K562 (cell line): ENCODE results near the gene CTSW. TPM values are rescaled to one million over a fixed set of nuclear protein-coding genes. Genes with fewer than 3 reads are reported as not detected.
A peak's percentile ranks its signal among the peaks of the same experiment; 100 is the strongest.

Experiments used
- ARID1B ChIP-seq: fragments of 450-650 bp; IDR thresholded peaks from 2 replicates; pipeline ENCODE4 v1.6.1; 2016; ENCODE audit warnings: antibody characterized with exemption, mild to moderate bottlenecking, inconsistent platforms
- BHLHE40 ChIP-seq: IDR thresholded peaks from 2 replicates; pipeline ENCODE4 v1.6.1; 2011; ENCODE audit warnings: low read length, improper control_type of control experiment
- CBFA2T3 ChIP-seq: fragments of 450-650 bp; IDR thresholded peaks from 2 replicates; pipeline ENCODE4 v1.6.1; 2017
- ESRRB ChIP-seq: fragments of 250-450 bp; sonication (Bioruptor Pico); IDR thresholded peaks from 2 replicates; pipeline ENCODE4 v1.5.0; 2020; ENCODE audit warnings: mild to moderate bottlenecking, moderate library complexity, borderline replicate concordance
- FOXK2 ChIP-seq, 2 experiments: fragments of 450-650 bp; IDR thresholded peaks in 1 of 2; conservative IDR thresholded peaks in 1 of 2; 2 replicates each; pipeline ENCODE4 v1.6.1; 2016; ENCODE audit warnings: low read depth in 2 of 2, mild to moderate bottlenecking in 1 of 2
- HNRNPH1 ChIP-seq: fragments of 200-400 bp; formaldehyde crosslinking; optimal IDR thresholded peaks from 2 replicates; pipeline ENCODE3; 2017; ENCODE audit warnings: low read depth, mild to moderate bottlenecking, low read length, moderate library complexity
- MEF2D ChIP-seq: conservative IDR thresholded peaks from 2 replicates; pipeline ENCODE4 v1.6.1; 2016; ENCODE audit warnings: low read depth, missing genetic modification characterization, missing compliant biosample characterization
- NONO ChIP-seq, 2 experiments: fragments of 200-400 bp in 1 of 2; fragments of 450-650 bp in 1 of 2; formaldehyde crosslinking in 1 of 2; IDR thresholded peaks; 2 replicates each; pipeline ENCODE4 v1.6.1; 2017; ENCODE audit warnings: low read depth in 2 of 2, mild to moderate bottlenecking in 2 of 2, moderate library complexity in 2 of 2, low read length in 1 of 2
- SMC3 ChIP-seq: conservative IDR thresholded peaks from 2 replicates; pipeline ENCODE4 v1.6.1; 2011; ENCODE audit warnings: low read depth, low read length, improper control_type of control experiment; ENCODE audit not compliant: insufficient read depth
- TAL1 ChIP-seq: fragments of 450-650 bp; IDR thresholded peaks from 2 replicates; pipeline ENCODE4 v1.6.1; 2016; ENCODE audit warnings: mild to moderate bottlenecking
- U2AF2 ChIP-seq: fragments of 200-400 bp; formaldehyde crosslinking; optimal IDR thresholded peaks from 2 replicates; pipeline ENCODE3; 2017; ENCODE audit warnings: low read depth, mild to moderate bottlenecking, low read length
- ZBTB33 ChIP-seq: sonication (generic); formaldehyde crosslinking; IDR thresholded peaks from 2 replicates; pipeline ENCODE4 v1.8.1; 2023; ENCODE audit warnings: mild to moderate bottlenecking, missing genetic modification reagents
- ZNF12 ChIP-seq: sonication (generic); formaldehyde crosslinking; IDR thresholded peaks from 2 replicates; pipeline ENCODE4 v1.4.0; 2020; ENCODE audit warnings: mild to moderate bottlenecking, missing genetic modification reagents
- ZNF354B ChIP-seq: fragments of 250-450 bp; sonication (Bioruptor Pico); IDR thresholded peaks from 2 replicates; pipeline ENCODE4 v1.4.0; 2020
- polyA plus RNA-seq, 8 experiments: library from polyadenylated mRNA; depleted of rRNA in 4 of 8; stranded (reverse) in 5 of 8; unstranded in 3 of 8; fragments of >200 nt; fragmentation: Nextera tagmentation in 2 of 8; fragmentation: Illumina TruSeq in 1 of 8; extraction: Ambion mirVana in 2 of 8; extraction: Trizol in 1 of 8; gene quantifications; 2 replicates each; pipeline versions ENCODE4 v1.2.1 to v1.2.3, GENCODE V29; 2011 to 2014; ENCODE audit warnings: inconsistent platforms in 1 of 8, missing spikeins in 1 of 8
- total RNA-seq, 7 experiments: library from RNA; depleted of rRNA in 6 of 7; stranded (reverse); fragments of >200 nt in 6 of 7; fragmentation: Illumina TruSeq in 2 of 7; extraction: Trizol in 2 of 7; gene quantifications; 2 replicates each; pipeline versions ENCODE4 v1.2.1 to v1.2.3, GENCODE V29; 2011 to 2021; ENCODE audit warnings: low replicate concordance in 1 of 7
- TF ChIP-seq, protein P1 (sequence below): fragments of 450-650 bp; IDR thresholded peaks from 2 replicates; pipeline ENCODE4 v1.6.1; 2017; ENCODE audit warnings: antibody characterized with exemption, mild to moderate bottlenecking
- TF ChIP-seq, protein P2 (sequence below): fragments of 200-400 bp; formaldehyde crosslinking; IDR thresholded peaks from 2 replicates; pipeline ENCODE4 v1.6.1; 2017; ENCODE audit warnings: mild to moderate bottlenecking, low read depth, low read length, moderate library complexity
- TF ChIP-seq, protein P3 (sequence below): fragments of 450-650 bp; IDR thresholded peaks from one replicate; pipeline ENCODE4 v1.6.1; 2018; ENCODE audit warnings: mild to moderate bottlenecking, moderate library complexity; ENCODE audit not compliant: partially characterized antibody
- TF ChIP-seq, protein P4 (sequence below): sonication (generic); IDR thresholded peaks from 2 replicates; pipeline ENCODE4 v1.6.1; 2016

CTSW gene
- total and polyA plus RNA-seq, 9 of the 15 experiments (the other 6 are each of a cell fraction or from before 2014, with no cell fraction given) = 0.04 TPM; not detected in 8

DNA sequence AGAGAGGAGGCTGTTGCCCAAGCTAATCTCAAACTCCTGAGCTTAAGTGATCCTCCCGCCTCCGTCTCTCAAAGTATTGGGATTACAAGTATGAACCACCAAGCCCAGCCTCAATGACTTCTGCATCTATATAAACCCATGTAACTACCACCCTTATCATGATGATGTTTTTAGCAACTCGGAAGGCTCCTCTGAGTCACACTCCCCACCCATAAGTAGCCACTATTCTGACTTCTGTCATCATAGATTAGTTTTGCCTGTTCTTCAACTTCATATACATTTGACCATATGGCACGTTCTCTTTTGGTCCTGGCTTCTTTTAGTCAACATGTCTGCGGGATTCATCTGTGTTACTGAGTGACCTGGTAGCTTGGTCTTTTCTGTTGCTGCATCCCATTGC, 27.0 kb downstream of the CTSW start (continued):
- TF ChIP-seq ARID1B (peak; percentile 83), MEF2D (tag) (no peak), ZNF12 (CRISPR knock-in tag) (no peak), SMC3 (no peak), TAL1 (peak; percentile 40; the same call in 1 of the 2 replicates), HNRNPH1 (no peak), CBFA2T3 (peak; percentile 73), BHLHE40 (peak; percentile 70), FOXK2 (conservative IDR thresholded peaks at IDR 0.05 in 1 of 2, IDR thresholded peaks at IDR 0.05 in 1 of 2; ENCODE audit: low read depth in 2 of 2) (peak; percentile 40 to 46; a peak in 2 of 4 replicates), ESRRB (CRISPR knock-in tag) (no peak), ZNF354B (CRISPR knock-in tag) (0 out of 2 replicates have a peak, but pooled peaks have one; percentile 2), ZBTB33 (CRISPR knock-in tag) (0 out of 2 replicates have a peak, but pooled peaks have one; percentile 8), NONO (IDR thresholded peaks at IDR 0.05; ENCODE audit: low read depth in 2 of 2, low read length in 1 of 2) (no peak), U2AF2 (no peak)
- TF ChIP-seq, protein P1, sequence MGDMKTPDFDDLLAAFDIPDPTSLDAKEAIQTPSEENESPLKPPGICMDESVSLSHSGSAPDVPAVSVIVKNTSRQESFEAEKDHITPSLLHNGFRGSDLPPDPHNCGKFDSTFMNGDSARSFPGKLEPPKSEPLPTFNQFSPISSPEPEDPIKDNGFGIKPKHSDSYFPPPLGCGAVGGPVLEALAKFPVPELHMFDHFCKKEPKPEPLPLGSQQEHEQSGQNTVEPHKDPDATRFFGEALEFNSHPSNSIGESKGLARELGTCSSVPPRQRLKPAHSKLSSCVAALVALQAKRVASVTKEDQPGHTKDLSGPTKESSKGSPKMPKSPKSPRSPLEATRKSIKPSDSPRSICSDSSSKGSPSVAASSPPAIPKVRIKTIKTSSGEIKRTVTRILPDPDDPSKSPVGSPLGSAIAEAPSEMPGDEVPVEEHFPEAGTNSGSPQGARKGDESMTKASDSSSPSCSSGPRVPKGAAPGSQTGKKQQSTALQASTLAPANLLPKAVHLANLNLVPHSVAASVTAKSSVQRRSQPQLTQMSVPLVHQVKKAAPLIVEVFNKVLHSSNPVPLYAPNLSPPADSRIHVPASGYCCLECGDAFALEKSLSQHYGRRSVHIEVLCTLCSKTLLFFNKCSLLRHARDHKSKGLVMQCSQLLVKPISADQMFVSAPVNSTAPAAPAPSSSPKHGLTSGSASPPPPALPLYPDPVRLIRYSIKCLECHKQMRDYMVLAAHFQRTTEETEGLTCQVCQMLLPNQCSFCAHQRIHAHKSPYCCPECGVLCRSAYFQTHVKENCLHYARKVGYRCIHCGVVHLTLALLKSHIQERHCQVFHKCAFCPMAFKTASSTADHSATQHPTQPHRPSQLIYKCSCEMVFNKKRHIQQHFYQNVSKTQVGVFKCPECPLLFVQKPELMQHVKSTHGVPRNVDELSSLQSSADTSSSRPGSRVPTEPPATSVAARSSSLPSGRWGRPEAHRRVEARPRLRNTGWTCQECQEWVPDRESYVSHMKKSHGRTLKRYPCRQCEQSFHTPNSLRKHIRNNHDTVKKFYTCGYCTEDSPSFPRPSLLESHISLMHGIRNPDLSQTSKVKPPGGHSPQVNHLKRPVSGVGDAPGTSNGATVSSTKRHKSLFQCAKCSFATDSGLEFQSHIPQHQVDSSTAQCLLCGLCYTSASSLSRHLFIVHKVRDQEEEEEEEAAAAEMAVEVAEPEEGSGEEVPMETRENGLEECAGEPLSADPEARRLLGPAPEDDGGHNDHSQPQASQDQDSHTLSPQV = 0 out of 2 replicates have a peak, but pooled peaks have one; percentile 41
- TF ChIP-seq, protein P2, sequence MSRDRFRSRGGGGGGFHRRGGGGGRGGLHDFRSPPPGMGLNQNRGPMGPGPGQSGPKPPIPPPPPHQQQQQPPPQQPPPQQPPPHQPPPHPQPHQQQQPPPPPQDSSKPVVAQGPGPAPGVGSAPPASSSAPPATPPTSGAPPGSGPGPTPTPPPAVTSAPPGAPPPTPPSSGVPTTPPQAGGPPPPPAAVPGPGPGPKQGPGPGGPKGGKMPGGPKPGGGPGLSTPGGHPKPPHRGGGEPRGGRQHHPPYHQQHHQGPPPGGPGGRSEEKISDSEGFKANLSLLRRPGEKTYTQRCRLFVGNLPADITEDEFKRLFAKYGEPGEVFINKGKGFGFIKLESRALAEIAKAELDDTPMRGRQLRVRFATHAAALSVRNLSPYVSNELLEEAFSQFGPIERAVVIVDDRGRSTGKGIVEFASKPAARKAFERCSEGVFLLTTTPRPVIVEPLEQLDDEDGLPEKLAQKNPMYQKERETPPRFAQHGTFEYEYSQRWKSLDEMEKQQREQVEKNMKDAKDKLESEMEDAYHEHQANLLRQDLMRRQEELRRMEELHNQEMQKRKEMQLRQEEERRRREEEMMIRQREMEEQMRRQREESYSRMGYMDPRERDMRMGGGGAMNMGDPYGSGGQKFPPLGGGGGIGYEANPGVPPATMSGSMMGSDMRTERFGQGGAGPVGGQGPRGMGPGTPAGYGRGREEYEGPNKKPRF = no peak
- TF ChIP-seq, protein P3, sequence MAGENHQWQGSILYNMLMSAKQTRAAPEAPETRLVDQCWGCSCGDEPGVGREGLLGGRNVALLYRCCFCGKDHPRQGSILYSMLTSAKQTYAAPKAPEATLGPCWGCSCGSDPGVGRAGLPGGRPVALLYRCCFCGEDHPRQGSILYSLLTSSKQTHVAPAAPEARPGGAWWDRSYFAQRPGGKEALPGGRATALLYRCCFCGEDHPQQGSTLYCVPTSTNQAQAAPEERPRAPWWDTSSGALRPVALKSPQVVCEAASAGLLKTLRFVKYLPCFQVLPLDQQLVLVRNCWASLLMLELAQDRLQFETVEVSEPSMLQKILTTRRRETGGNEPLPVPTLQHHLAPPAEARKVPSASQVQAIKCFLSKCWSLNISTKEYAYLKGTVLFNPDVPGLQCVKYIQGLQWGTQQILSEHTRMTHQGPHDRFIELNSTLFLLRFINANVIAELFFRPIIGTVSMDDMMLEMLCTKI = no peak
- TF ChIP-seq, protein P4, sequence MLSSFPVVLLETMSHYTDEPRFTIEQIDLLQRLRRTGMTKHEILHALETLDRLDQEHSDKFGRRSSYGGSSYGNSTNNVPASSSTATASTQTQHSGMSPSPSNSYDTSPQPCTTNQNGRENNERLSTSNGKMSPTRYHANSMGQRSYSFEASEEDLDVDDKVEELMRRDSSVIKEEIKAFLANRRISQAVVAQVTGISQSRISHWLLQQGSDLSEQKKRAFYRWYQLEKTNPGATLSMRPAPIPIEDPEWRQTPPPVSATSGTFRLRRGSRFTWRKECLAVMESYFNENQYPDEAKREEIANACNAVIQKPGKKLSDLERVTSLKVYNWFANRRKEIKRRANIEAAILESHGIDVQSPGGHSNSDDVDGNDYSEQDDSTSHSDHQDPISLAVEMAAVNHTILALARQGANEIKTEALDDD = peak; percentile 86
